Stimulated activated CD8-positive, alpha-beta memory T cell treated with anti-CD3 and anti-CD28 coated beads, Interleukin-12 subunit alpha, Interleukin-12 subunit beta, amount 100 ng/mL, for 1 hour (primary cell): ENCODE results near the gene SLC7A10.
"Not testable (repeated sequence)": the region's sequence is repeated elsewhere in the genome, so short reads cannot be mapped to it uniquely, and the experiment has no call there.

Source experiments
- DNase-seq: peaks from one replicate; pipeline ENCODE4 v3.0.0-alpha.2; 2020; ENCODE audit warnings: low read depth

SLC7A10 gene

GRCh38 chr19:33175156-33175782 lies 50.4 kb downstream of the SLC7A10 start:
- no peak for DNase-seq

- DNase-seq, result no peak
These were observed 51.5 kb downstream of the SLC7A10 start for GRCh38 chr19:33174186-33174585.

DNA sequence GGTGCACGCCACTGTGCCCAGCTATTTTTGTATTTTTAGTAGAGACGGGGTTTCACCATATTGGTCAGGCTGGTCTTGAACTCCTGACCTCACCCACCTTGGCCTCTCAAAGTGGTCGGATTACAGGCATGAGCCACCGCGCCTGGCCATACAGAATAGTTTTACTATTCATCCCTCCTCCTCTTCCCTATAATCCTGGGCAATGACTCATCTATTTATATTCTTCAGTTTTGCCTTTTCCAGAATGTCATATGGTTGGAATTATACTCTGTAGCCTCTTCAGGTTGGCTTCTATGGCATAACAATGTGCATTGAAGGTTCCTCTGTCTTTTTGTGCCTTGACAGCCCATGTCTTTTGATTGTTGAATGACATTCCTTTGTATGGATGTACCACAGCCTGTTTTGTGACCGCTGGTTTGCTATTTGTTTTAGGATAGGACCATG lies 53.7 kb downstream of the SLC7A10 start:
- no peak for DNase-seq

DNA sequence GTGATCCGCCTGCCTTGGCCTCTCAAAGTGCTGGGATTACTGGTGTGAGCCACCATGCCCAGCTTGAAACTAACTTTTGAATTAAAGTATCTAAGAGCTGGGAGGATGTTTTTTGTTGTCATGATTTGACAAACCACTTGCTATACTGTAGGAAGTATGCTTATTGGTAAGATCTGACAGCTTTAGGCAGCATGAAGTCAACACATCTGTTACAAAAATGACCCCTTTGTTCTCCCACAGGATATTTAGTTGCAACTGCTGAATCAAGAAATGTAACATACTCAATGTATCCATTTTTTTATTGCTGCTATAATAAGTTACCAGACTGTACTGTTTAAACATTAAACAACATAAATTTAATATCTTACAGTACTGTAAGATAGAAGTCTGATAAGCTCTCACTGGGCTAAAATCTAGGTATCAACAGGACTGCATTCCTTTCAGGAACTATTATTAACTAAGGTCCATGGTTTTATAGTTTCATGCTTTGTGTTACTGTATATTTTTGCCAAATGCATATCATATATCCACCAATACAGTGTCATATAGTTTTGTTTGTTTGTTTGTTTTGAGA lies 54.3 kb downstream of the SLC7A10 start:
- no peak for DNase-seq

- DNase-seq, result no peak
These were observed 57.1 kb downstream of the SLC7A10 start for GRCh38 chr19:33168528-33168927.

- DNase-seq, result no peak
These were observed 58.2 kb downstream of the SLC7A10 start for GRCh38 chr19:33167438-33167837.

GRCh38 chr19:33166037-33166436 lies 59.6 kb downstream of the SLC7A10 start:
- not testable (repeated sequence) for DNase-seq

GRCh38 chr19:33163481-33163880 lies 62.2 kb downstream of the SLC7A10 start:
- no peak for DNase-seq

DNA sequence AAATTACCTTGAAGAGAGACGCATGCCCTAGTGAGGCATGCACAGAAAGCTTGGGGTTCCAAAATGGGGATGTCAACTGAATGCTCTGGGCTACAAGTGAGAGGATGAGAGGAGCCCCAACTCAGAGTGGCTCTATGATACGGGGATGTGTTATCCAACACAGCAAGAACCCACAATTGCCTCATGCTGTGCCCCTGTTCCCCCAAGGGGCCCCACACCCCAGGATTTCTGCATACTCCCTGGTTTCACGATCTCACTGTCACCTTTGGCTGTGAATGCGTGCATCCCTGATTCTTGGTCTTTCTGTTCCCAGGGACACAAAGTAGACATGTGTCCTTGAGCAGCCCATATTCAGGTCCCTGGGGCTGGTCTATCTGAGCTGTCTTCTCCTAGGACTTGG lies 64.4 kb downstream of the SLC7A10 start:
- DNase-seq, result no peak

DNA sequence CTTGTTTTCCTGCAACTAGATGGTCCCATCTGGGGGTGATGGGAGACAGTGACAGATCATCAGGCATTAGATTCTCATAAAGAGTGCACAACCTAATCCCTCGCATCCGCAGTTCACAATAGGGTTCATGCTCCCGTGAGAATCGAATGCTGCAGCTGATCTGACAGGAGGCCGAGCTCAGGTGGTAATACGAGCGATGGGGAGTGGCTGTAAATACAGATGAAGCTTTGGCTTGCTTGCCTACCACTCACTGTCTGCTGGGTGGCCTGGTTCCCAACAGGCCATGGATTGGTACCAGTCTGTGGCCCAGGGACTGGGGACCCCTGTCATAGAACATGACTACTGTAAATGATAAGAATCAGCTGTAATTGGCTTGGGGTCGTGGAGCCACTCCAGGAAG lies 65.8 kb downstream of the SLC7A10 start:
- DNase-seq, result no peak

DNA sequence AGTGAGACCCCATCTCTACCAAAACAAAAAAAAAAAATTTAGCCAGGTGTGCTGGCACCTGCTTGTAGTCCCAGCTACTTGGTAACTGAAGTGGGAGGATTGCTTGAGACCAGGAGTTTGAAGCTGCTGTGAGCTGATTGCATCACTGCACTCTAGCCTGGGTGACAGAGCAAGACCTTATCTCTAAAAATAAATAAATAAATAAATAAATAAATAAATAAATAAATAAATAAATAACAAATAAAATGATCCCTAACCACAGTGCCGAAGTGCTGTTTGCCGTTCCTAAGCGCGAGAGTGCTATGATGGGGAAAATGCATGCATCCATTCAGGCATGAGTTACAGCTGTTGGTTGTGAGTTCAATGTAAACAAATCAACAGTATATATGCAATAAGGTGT lies 66.5 kb downstream of the SLC7A10 start:
- DNase-seq, result no peak
